K562 (cell line): ENCODE results near the gene RPN1. TPM values are rescaled to one million over a fixed set of nuclear protein-coding genes. Genes with fewer than 3 reads are reported as not detected.
A peak's percentile ranks its signal among the peaks of the same experiment; 100 is the strongest.

Experiments used
- BCOR ChIP-seq: fragments of 450-650 bp; IDR thresholded peaks from 2 replicates; pipeline ENCODE4 v1.6.1; 2016
- CEBPB ChIP-seq: fragments of 450-650 bp; IDR thresholded peaks from 2 replicates; pipeline ENCODE4 v1.6.1; 2016; ENCODE audit warnings: missing genetic modification characterization, missing compliant biosample characterization
- CLOCK ChIP-seq: fragments of 250-450 bp; sonication (Bioruptor Pico); IDR thresholded peaks from 2 replicates; pipeline ENCODE4 v1.4.0; 2020; ENCODE audit warnings: mild to moderate bottlenecking, moderate library complexity, borderline replicate concordance
- EP300 ChIP-seq: IDR thresholded peaks from 2 replicates; pipeline ENCODE4 v1.6.1; 2012; ENCODE audit warnings: low read length, improper control_type of control experiment
- MED1 ChIP-seq: sonication (generic); formaldehyde crosslinking; IDR thresholded peaks from 2 replicates; pipeline ENCODE4 v1.8.1; 2023; ENCODE audit warnings: missing genetic modification reagents, borderline replicate concordance
- NBN ChIP-seq: fragments of 450-650 bp; IDR thresholded peaks from 2 replicates; pipeline ENCODE4 v1.6.1; 2016; ENCODE audit warnings: low read depth, mild to moderate bottlenecking
- NR4A1 ChIP-seq, 2 experiments: fragments of 250-450 bp in 1 of 2; fragments of 450-650 bp in 1 of 2; sonication (Bioruptor Pico) in 1 of 2; IDR thresholded peaks; 2 replicates each; pipeline versions ENCODE4 v1.4.0 to v1.6.1; 2016 to 2020; ENCODE audit warnings: mild to moderate bottlenecking in 2 of 2, missing compliant biosample characterization in 1 of 2, missing genetic modification characterization in 1 of 2, moderate library complexity in 1 of 2
- SMARCA5 ChIP-seq: fragments of 450-650 bp; IDR thresholded peaks from 2 replicates; pipeline ENCODE4 v1.6.1; 2016
- STAT6 ChIP-seq: sonication (generic); formaldehyde crosslinking; IDR thresholded peaks from 2 replicates; pipeline ENCODE4 v1.8.1; 2023; ENCODE audit warnings: mild to moderate bottlenecking, missing genetic modification reagents
- TOE1 ChIP-seq, 2 experiments: fragments of 450-650 bp in 1 of 2; sonication (generic) in 1 of 2; formaldehyde crosslinking in 1 of 2; IDR thresholded peaks; 2 replicates each; pipeline versions ENCODE4 v1.7.1 to v1.8.0; 2016 to 2022; ENCODE audit warnings: borderline replicate concordance in 2 of 2, mild to moderate bottlenecking in 2 of 2, antibody characterized with exemption in 1 of 2, inconsistent platforms in 1 of 2, low read depth in 1 of 2, missing genetic modification reagents in 1 of 2, moderate library complexity in 1 of 2
- polyA plus RNA-seq, 8 experiments: library from polyadenylated mRNA; depleted of rRNA in 4 of 8; stranded (reverse) in 5 of 8; unstranded in 3 of 8; fragments of >200 nt; fragmentation: Nextera tagmentation in 2 of 8; fragmentation: Illumina TruSeq in 1 of 8; extraction: Ambion mirVana in 2 of 8; extraction: Trizol in 1 of 8; gene quantifications; 2 replicates each; pipeline versions ENCODE4 v1.2.1 to v1.2.3, GENCODE V29; 2011 to 2014; ENCODE audit warnings: inconsistent platforms in 1 of 8, missing spikeins in 1 of 8
- total RNA-seq, 7 experiments: library from RNA; depleted of rRNA in 6 of 7; stranded (reverse); fragments of >200 nt in 6 of 7; fragmentation: Illumina TruSeq in 2 of 7; extraction: Trizol in 2 of 7; gene quantifications; 2 replicates each; pipeline versions ENCODE4 v1.2.1 to v1.2.3, GENCODE V29; 2011 to 2021; ENCODE audit warnings: low replicate concordance in 1 of 7

The RPN1 gene
- total and polyA plus RNA-seq, 9 of the 15 experiments (the other 6 are each of a cell fraction or from before 2014, with no cell fraction given) = 39.5 to 300 (median 148) TPM

- TF ChIP-seq NBN = 0 out of 2 replicates have a peak, but pooled peaks have one; percentile 29
- TF ChIP-seq TOE1 (IDR thresholded peaks at IDR 0.05; ENCODE audit: borderline replicate concordance) = no peak
- TF ChIP-seq TOE1 (CRISPR knock-in tag; IDR thresholded peaks at IDR 0.05; ENCODE audit: borderline replicate concordance, low read depth) = no peak
- TF ChIP-seq SMARCA5 = peak; percentile 93
- TF ChIP-seq NR4A1 (CRISPR knock-in tag; IDR thresholded peaks at IDR 0.05) = no peak
- no peak for TF ChIP-seq NR4A1 (tag; IDR thresholded peaks at IDR 0.05)
- no peak for TF ChIP-seq STAT6 (CRISPR knock-in tag)
- TF ChIP-seq CLOCK = no peak
- no peak for TF ChIP-seq MED1 (CRISPR knock-in tag)
- no peak for TF ChIP-seq CEBPB
- no peak for TF ChIP-seq EP300
- TF ChIP-seq BCOR = peak; percentile 99
These were observed 77.9 kb downstream of the RPN1 start (continued) for GRCh38 chr3:128572644-128573105.
